GM11168 (cell line): Measurements from ENCODE around the gene PCNT.

ENCODE experiments used
- in situ Hi-C: fragments of 300-500 bp; cut with MboI; formaldehyde crosslinking; loops from one replicate; pipeline ENCODE4 v1.12.0; 2022; ENCODE audit warnings: low sequenced_read_pairs; ENCODE audit not compliant: unreplicated experiment

Gene PCNT

DNA sequence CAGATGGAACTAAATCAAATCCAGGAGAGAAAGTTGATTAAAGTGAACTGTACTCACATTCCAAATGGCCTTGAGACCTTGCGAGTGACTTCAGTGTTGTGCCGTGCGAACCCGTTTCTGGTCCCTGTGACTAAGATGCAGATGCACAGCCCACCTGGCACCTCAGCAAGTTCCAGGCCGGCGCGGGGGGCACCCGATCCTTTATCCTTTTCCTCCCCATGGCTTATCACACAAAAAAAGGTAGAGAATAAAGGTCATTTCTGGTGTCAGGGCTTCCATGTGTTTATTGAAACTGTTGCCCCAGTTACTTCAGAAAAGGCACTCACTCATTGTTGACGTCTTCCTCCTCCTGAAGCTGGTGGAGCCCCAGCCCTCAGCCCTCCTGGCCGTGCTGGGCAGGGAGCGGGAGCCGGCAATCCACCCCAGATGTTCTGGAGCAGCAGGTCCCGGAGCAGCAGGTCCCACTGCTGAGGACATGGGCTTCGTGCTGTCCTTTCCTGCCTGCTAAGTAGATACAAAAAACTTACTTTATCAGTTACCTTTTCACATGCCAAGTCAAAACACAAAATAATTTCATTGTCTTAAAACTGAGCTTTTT, 53.0 kb downstream of the PCNT start:
- in situ Hi-C loops, result no loop called here

- in situ Hi-C loops, result no loop called here
These were observed 53.8 kb downstream of the PCNT start for GRCh38 chr21:46377789-46378188.

DNA sequence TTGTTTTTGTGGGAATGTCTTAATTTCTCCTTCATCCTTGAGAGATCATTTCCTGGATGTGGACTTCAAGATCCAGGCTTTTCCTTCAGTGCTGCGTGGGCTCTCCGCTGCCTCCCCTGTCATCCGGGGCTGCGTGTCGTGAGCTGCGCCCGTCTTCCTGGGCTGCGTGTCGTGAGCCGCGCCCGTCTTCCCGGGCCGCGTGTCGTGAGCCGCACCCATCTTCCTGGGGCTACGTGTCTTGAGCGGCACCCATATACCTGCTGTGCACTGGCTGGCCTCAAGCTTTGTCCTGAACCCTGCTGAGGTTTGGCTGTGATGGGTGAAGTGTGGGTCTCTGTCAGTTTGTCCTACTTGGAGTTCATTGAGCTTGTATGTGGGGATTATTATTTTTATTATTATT, 55.1 kb downstream of the PCNT start:
- in situ Hi-C loops, result no loop called here

DNA sequence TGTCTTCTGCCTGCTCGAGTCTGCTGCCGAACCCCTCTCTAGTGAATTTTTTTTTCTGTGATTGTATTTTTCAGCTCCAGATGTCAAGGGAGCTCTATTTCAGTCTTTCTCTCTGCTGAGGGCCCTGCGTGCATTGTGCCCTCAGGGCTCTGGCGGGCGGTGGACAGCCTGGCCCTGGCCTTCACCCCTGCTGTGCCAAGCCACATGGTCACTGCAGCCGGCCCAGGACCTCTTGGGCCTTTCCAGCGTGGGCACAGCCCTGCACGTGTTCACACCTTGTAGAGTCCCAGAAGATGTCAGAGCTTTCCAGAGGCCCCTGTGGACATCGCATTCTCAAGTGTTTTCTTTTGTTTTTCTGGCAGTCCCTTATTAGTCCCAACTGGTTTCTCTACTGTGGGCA, 55.7 kb downstream of the PCNT start:
- in situ Hi-C loops, result no loop called here

DNA sequence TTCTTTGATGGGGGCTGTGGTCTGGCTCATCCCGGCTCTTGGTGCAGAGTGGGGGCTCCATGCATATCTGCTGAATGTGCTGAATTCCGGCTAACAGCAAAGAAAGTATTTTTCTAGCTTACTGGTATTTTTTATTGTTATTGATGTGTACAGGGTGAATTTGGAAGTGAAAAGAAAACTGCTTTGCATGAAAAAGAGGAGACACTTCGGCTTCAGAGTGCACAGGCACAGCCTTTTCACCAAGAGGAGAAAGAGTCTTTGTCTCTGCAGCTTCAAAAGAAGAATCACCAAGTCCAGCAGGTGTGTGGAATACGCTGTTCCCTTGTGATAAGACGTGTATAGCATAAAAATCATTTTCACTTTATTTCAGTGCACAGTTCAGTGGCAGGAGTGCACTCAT, 57.6 kb downstream of the PCNT start:
- in situ Hi-C loops, result no loop called here

DNA sequence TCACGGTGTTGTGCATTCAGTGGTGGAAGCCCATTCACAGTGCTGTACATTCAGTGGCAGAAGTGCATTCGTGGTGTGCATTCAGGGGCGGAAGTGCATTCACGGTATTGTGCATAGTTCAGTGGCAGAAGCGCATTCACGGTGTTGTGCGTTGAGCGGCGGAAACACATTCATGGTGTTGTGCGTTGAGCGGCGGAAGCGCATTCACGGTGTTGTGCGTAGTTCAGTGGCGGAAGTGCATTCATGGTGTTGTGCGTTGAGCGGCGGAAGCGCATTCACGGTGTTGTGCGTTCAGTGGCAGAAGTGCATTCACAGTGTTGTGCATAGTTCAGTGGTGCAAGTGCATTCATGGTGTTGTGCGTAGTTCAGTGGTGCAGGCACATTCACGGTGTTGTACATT, 60.6 kb downstream of the PCNT start:
- in situ Hi-C loops, result no loop called here

DNA sequence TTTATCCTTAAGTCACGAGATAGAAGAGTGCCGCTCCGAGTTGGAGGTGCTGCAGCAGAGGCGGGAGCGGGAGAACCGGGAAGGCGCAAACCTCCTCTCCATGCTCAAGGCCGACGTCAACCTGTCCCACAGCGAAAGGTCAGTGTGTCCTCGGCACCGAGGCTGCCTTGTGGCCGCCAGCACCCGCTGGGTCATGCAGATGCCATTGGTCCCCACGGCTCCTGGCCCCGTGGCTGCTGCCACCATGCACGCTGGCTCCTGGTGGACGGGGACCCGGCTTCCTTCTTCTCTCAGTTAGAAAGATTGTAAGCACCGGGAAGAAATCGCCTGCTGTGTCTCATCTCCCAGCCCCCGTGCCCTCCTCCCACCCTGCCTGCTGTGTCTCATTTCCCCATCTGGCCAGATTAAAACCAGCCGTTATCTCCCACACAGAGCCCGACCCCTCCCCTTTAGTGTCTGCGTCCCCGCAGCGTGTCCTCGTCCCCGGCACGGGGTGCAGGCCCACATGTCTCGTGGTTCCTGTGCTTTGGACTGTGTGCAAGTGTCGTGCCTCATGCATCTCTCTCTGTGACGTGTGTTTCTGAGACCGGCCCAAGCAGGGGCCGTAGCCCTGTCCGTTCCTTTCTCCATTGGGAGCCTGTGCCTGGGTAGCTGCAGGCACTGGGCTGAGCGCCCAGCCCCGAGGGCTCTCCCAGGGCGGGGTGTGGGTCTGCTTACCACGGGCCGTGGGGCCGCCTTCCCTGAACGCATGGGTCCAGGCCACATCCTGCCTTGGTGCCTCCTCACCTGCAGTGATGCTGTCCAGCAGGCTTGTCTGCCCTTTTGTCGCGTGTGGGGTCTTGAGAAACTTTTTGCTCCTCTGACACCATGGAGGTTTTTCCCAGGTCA, 62.1 kb downstream of the PCNT start:
- in situ Hi-C loops, result no loop called here

DNA sequence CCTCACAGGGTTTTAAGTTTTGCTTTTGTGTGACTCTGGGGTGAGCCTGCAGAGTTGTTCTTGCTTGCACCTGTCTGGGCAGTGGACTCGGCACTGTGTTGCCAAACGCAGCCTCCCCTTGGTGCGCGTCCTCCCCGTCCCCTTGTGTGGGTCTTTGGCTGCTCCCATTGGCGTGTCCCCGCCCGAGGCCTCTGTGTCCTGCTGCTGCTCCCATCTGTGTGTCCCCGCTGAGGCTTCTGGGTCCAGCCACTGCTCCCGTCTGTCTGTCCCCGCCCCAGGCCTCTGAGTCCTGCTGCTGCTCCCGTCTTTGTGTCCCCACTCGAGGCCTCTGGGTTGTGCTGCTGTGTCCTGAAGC, 62.8 kb downstream of the PCNT start:
- in situ Hi-C loops, result no loop called here

GRCh38 chr21:46388206-46388880, 64.4 kb downstream of the PCNT start:
- in situ Hi-C loops, result no loop called here

- in situ Hi-C loops, result no loop called here
These were observed 64.9 kb downstream of the PCNT start for GRCh38 chr21:46388896-46389295.

DNA sequence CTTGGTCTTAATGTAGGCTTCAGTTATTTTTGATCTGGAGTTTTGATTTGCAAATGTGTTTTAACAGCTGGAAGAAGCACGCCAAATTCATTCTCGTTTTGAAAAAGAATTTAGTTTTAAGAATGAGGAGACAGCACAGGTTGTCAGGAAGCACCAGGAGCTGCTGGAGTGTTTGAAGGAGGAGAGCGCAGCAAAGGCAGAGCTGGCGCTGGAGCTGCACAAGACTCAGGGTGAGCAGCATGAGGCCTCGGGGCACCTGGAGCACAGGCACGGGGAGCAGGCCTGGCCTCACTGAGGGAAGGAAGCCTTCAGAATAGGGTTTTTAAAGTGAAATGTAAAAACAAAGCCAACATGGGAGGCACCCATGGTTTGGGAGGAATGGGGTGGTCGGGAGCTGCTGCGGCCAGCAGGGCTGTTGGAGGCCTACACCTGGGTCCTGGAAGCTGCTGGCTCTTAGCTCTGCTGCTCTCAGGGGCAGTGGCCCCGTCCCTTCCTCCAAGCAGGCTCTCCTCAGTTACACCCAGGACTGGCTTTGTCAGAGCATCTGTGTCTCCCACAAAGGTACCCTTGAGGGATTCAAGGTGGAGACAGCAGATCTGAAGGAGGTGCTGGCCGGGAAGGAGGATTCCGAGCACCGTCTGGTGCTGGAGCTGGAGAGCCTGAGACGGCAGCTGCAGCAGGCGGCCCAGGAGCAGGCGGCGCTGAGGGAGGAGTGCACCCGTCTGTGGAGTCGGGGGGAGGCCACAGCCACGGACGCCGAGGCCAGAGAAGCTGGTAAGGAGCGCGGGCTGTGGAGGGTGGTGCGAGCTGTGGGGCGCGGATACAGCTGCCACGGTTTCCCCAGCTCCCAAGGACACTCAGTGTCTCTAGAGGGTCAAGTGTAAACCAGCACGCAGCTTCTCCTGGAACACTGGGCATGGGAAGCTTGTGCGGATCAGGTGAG, 66.9 kb downstream of the PCNT start:
- in situ Hi-C loops, result no loop called here

DNA sequence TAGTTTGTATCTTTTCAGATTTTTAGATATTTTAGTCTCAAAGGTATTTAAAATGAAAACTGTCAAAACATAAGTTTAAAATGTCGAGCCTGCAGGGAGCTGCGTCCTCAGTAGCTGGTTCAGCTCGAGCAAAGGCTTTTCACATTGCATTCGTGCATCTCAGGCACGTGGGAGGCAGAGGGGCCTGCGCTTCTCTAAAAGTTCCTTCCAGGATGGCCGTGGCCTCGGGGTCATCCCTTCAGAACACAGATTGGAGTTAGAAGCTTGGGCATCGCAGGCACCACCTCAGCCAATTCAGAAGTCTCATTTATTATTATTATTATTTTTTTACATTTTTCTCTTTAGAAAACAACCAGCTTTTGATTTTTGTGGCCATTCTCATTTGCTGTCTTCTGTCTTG, 67.8 kb downstream of the PCNT start:
- in situ Hi-C loops, result no loop called here

DNA sequence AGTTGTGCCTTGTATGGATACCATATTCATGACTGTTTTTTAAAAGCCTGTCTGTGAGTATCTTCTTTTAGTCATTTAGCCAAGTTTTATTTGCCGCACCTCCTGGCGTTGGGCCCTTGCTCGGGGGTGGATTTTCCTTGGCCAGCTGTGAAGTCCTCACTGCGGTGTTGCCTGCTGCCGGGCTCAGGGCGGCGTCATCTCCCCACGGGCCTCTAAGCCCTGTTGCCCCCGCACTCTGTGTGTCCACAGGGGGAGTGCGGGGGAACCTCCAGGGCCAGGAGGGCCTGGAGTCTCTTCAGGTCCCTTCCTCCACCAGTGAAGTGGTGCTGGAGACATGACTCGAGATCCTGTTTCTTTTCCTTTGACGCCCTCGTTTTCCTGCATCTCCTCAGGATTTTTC, 69.0 kb downstream of the PCNT start:
- in situ Hi-C loops, result no loop called here

DNA sequence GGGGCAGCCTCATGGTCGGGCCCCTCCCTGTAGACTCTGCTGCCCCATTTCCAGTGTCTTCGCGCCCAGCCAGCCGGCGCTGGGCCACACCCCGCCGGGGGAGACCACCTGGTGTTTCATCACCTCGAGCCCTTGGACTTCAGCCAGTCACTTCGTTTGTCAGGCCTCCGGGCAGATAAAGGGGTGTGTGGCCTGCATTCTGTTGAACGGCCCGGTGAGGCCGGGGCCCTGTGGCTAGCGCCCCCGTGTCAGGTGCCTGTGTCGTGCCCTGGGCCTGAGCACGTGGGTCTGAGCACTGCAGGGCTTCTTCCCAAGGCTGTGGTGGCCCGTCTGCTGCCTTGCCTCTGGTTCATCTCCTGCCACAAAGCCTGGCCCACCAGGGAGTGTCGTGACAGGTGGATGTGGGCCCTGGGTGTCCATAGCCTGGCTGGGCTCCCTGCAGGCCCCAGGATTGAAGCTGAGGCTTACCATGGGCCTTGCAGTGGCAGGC, 69.5 kb downstream of the PCNT start:
- in situ Hi-C loops, result no loop called here

DNA sequence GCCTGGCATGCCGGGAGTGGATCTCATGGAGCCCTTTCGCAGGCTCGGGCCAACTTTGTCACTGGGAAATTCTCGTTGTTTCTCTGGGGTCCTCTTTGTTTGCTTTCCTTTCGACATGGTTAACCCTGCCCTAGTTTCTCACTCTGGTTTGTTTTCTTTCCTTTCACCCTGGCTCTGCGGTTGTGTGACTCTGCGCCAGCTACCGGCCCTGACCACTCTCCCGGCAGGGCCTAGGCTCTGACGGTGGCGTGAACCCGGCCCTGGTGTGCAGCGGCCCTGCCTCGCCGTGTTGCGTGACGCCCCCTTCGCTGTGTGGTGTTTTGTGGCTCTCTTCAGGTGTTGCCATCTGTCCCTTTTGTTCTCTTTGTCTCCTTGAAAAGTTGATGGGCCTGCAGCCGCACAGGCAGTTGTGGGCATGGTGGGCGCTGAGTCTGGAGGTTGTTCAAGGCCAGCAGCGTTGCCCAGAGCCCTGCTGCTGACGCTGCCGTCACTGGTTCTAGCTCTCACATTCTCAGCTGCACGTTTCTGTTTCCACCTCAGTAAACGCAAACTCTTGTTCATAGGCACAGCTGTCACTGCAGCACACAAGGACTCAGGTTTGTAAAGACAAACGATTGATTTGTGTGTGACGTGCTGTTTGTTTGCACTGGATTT, 70.1 kb downstream of the PCNT start:
- in situ Hi-C loops, result no loop called here

DNA sequence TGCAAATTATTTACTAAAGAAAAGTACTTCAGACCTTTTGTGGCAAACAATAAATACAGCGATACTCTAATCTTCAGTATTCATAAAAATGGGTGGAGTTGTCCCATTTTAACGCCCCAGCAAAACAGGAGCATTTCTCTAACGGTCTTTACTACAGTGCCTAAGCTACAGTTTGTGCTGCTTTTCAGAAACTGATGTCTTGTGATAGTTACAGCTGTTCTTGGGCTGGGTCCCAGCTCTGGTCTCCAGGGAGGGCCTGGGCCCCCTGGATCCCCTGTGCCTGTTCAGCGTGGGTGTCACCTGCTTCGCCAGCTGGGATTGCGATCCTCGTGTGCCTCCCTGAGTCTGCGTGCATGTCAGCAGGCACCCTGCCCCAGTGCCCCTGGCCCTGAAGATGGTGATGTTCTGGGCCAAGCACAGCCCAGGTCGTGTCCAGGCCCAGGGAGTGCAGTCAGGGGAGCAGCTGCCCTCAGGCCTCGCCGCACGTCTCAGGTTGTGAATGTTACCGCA, 70.7 kb downstream of the PCNT start:
- in situ Hi-C loops, result no loop called here

GRCh38 chr21:46397211-46397905, 73.4 kb downstream of the PCNT start:
- in situ Hi-C loops, result no loop called here

GRCh38 chr21:46397993-46398392, 74.0 kb downstream of the PCNT start:
- in situ Hi-C loops, result no loop called here

- in situ Hi-C loops, result no loop called here
These were observed 75.2 kb downstream of the PCNT start for GRCh38 chr21:46399129-46399528.
